Measurements from ENCODE around the gene ACOT11. TPM values are rescaled to one million over a fixed set of nuclear protein-coding genes. Genes with fewer than 3 reads are reported as not detected.

Gene ACOT11
- total and polyA plus RNA-seq, 3 donors from 2014 or later: 4.9 to 33.8 (median 19.1) TPM

DNA sequence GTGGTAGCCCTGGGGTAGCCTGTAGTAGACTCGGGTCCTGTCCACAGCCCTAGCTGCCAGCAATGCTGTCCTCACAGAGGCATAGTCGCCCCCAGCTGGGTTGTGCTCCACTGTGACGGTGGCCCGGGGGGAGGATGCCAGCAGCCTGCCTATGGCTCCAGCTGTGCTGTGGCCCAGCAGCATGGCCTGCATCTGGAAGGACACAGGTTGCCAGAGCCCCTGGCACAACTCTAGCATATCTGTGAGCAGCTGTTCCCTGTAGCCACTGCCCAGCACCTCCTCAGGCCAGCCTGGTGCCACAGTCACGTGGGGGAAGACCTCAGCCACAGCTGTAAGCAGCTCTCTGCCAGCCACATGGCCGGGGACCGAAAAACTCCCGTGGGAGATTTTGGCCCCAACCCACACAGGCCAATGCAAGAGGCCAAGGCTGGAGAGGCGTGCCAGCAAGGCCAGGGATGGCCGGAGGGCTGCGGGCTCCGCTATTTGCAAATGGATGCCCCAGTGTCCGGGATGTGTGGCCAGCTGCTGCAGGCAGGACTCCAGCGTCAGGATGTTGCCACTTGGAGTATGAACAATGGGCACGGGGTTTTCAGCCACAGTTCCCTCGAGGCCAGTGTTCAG, 61.4 kb downstream of the ACOT11 start:
- H3K36me3 ChIP-seq (ENCODE audit: low read depth, missing control alignments): no peaks in the 10 kb centered on the region
- H3K4me3 ChIP-seq: no peak overlapping the region
- TF ChIP-seq, protein P1, sequence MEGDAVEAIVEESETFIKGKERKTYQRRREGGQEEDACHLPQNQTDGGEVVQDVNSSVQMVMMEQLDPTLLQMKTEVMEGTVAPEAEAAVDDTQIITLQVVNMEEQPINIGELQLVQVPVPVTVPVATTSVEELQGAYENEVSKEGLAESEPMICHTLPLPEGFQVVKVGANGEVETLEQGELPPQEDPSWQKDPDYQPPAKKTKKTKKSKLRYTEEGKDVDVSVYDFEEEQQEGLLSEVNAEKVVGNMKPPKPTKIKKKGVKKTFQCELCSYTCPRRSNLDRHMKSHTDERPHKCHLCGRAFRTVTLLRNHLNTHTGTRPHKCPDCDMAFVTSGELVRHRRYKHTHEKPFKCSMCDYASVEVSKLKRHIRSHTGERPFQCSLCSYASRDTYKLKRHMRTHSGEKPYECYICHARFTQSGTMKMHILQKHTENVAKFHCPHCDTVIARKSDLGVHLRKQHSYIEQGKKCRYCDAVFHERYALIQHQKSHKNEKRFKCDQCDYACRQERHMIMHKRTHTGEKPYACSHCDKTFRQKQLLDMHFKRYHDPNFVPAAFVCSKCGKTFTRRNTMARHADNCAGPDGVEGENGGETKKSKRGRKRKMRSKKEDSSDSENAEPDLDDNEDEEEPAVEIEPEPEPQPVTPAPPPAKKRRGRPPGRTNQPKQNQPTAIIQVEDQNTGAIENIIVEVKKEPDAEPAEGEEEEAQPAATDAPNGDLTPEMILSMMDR (IDR thresholded peaks at IDR 0.05): no peak
- TF ChIP-seq POLR2A (IDR thresholded peaks at IDR 0.05): no peak
- intact Hi-C loops (cut with DNase I; ENCODE audit: low total_unique reads): no loop called here
- H3K27me3 ChIP-seq: no peaks in the 10 kb centered on the region
- H3K4me1 ChIP-seq: no peaks in the 10 kb centered on the region
- 68 to 72% methylated on average over 5 to 16 of the region's 16 CpGs for whole genome bisulfite sequencing, 2 donors
- H3K27ac ChIP-seq: no peak overlapping the region
- DNase-seq: no peak
- no peaks in the 10 kb centered on the region for H3K9me3 ChIP-seq

DNA sequence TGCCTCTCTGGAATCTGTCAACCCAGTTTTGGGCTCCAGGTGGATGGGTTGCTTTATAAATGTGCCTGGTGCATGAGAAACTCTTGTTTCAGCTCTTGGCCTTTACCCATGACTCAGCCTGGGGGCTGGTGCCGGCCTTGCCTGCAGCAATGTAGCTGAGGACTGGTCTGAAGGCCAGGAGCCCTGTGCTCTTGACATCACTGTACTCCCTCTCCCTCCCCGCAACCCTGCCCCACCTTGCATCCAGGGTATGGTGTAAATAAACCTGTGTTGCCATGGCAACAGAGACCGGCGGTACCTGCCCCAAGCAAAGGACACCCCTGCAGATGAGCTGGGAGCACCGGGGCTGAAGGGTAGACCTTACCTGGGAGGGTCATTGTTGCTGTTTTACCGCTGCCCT, 62.0 kb downstream of the ACOT11 start:
- no peak for DNase-seq
- H3K4me1 ChIP-seq: no peaks in the 10 kb centered on the region
- intact Hi-C loops (cut with DNase I; ENCODE audit: low total_unique reads): no loop called here
- no peaks in the 10 kb centered on the region for H3K27me3 ChIP-seq
- H3K36me3 ChIP-seq (ENCODE audit: low read depth, missing control alignments): no peaks in the 10 kb centered on the region
- H3K27ac ChIP-seq: no peak overlapping the region
- no peak overlapping the region for H3K4me3 ChIP-seq
- no peaks in the 10 kb centered on the region for H3K9me3 ChIP-seq
- 85 to 97% methylated on average over 6 of the region's 6 CpGs for WGBS, 2 donors
- TF ChIP-seq, protein P1 (IDR thresholded peaks at IDR 0.05): no peak
- TF ChIP-seq POLR2A (IDR thresholded peaks at IDR 0.05): no peak

DNA sequence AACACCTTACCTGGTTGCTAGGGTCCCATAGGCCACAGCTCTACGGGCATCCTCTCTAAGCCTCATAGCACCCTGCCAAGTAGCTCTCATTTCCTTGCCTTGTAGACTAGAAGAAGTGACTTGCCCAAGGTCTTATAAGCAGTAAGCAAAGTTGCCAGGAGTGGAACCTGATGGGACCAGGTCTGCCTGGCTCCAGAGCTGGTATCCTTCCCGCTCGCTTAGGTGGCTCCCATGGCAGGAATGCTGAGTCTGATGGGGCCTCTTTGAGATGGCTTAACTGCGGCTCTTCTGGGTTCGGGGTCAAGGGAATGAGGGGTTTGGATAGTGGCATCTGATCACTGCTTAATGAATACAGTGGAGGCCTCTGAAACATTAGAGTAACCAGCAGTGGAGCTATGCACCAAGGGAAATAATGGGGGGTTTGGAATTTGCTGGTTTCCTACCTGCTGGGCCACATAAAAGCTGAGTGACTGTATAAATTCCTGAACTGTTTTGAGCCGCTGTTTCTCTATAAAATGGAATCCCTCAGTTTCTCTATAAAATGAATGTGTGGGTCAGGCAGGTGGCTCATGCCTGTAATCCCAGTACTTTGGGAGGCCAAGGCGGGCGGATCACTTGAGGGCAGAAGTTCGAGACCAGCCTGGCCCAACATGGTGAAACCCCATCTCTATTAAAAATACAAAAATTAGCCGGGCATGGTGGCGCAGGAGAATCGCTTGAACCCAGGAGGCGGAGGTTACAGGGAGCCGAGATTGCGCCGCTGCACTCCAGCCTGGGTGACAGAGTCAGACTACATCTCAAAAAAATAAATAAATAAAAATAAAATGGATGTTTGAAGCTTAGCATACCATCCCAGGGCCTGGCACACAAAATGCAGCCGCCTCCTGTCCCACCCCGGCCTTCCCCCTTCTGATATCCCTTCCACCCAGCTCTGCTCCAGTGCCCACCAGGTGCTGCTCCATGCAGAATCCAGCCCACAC, 62.9 kb downstream of the ACOT11 start:
- 94 to 97% methylated on average over 18 of the region's 18 CpGs for WGBS, 2 donors
- intact Hi-C loops (cut with DNase I; ENCODE audit: low total_unique reads): no loop called here
- TF ChIP-seq POLR2A (IDR thresholded peaks at IDR 0.05): no peak
- TF ChIP-seq, protein P1 (IDR thresholded peaks at IDR 0.05): no peak
- Histone ChIP-seq H3K4me1 (no peaks in the 10 kb centered on the region), H3K9me3 (no peaks in the 10 kb centered on the region), H3K27ac (no peak overlapping the region), H3K27me3 (no peaks in the 10 kb centered on the region), H3K4me3 (no peak overlapping the region), H3K36me3 (ENCODE audit: low read depth, missing control alignments) (no peaks in the 10 kb centered on the region)
- DNase-seq: no peak

DNA sequence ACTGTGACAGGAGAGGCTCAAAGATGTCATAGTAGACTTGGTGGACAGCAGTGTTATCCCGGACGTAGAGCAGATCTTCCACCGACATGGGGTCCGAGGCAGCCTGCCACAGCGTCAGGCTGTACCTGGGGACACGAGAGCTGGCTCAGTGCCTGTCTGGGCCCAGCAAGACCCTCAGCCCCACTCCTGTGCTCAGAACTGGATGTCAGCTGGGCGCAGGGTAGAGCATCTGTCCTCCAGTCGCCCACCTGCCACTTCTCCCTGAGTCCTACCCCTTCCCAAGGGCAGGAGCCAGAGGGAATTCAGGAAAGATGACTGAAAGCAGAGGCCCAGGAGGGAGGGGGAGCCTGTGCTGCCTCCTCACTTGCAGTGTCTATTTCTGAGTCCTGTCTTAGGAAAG, 63.6 kb downstream of the ACOT11 start:
- Histone ChIP-seq H3K27me3 (no peaks in the 10 kb centered on the region), H3K4me1 (no peaks in the 10 kb centered on the region), H3K36me3 (ENCODE audit: low read depth, missing control alignments) (no peaks in the 10 kb centered on the region), H3K9me3 (no peaks in the 10 kb centered on the region), H3K4me3 (no peak overlapping the region), H3K27ac (no peak overlapping the region)
- no peak for DNase-seq
- no peak for TF ChIP-seq POLR2A (IDR thresholded peaks at IDR 0.05)
- TF ChIP-seq, protein P1 (IDR thresholded peaks at IDR 0.05): no peak
- WGBS, 2 donors: 92 to 94% methylated on average over 6 to 8 of the region's 8 CpGs
- intact Hi-C loops (cut with DNase I; ENCODE audit: low total_unique reads): no loop called here
